Fibroblast of villous mesenchyme (primary cell): ENCODE data around the gene PSORS1C1. TPM values are rescaled to one million over a fixed set of nuclear protein-coding genes. Genes with fewer than 3 reads are reported as not detected.

Source experiments
- DNase-seq: peaks from one replicate; pipeline ENCODE4 v3.0.0-alpha.2; 2010; ENCODE audit warnings: low read depth
- H3K4me3 ChIP-seq: 2 replicates; pipeline ENCODE4 v1.5.1; 2011; ENCODE audit warnings: low read depth, mild to moderate bottlenecking, low read length
- CTCF ChIP-seq: IDR thresholded peaks from 2 replicates; pipeline ENCODE4 v1.5.1; 2012; ENCODE audit warnings: low read depth, mild to moderate bottlenecking, low read length; ENCODE audit not compliant: insufficient read depth
- total RNA-seq: library from RNA; depleted of rRNA; stranded (reverse); fragments of >200 nt; gene quantifications from 2 replicates; pipeline ENCODE4 v1.2.3, GENCODE V29; 2012

Gene PSORS1C1
- total RNA-seq, 1 donor: 3.0 TPM

GRCh38 chr6:31170987-31171671 is 56.5 kb downstream of the PSORS1C1 start:
- no peak overlapping the region for H3K4me3 ChIP-seq
- TF ChIP-seq CTCF: no peak
- DNase-seq: no peak

DNA sequence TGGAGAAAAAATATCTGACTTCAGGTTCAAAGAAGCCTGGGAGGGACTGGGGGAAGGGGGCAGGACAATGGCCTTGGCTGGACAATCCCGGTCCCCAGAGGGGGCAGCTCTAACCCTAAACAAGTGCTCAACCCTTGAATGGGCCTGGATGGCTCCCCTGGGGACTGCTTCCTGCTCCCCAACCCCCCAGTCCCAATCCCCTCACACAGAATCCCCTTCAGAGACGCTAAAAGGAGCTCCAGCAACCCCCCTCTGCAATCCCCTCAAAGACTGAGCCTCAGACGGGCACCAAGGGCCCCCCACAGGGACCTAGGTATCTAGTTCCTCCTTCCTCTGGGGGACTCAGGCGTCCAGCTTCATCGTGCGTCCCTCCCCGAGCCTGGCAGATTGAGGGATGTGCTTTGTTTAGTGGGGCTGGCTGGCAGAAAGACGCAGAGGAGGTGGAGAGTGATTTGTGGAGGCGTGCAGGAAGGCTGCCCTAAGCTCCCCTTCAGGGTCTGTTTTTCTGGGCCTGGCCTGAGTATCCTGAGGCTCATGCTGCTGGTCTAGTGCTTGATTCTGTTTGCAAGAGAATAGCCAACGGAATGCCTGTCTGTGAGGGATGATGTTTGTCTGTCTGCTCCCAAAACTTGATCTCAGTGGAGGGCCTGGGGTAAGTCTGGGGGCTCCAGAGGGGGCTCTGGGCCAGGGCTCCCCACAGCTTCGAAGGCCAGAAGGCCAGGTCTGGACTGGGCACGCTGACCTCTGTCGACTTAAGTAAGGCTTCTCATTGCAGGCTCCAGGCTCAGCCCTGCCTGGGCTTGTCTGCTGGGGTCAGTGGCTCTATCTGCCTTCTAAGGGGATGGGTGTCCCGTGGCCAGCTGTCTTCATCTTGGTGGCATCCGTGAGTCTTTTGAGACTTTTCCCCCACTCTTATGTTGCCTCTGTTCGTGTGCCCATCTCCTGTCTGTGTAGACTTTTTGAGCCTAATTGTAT is 57.6 kb downstream of the PSORS1C1 start:
- no peak for TF ChIP-seq CTCF
- H3K4me3 ChIP-seq: no peak overlapping the region
- no peak for DNase-seq

DNA sequence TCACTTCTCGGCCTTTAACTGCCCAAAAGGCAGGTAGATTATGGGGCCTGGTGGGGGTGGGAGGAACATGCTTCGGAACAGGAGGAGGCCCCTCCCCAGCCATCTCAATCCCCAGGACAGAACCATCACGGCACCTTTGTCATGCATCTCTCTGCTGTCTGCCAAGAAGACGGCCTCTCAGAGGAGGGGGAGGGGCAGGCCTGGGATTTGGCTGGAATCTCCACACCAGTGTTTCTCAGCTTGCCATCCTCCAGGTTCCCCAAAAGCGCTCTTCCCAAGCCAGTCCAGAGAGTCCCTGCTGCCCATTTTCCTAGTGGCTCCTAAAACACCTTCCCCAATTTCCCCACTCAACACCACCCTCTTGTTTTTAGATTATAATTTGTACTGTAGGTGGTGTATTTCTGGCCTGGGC is 58.4 kb downstream of the PSORS1C1 start:
- TF ChIP-seq CTCF: no peak
- DNase-seq: no peak
- no peak overlapping the region for H3K4me3 ChIP-seq

- TF ChIP-seq CTCF: no peak
- no peak overlapping the region for H3K4me3 ChIP-seq
- no peak for DNase-seq
Measured at GRCh38 chr6:31173406-31173805, 58.8 kb downstream of the PSORS1C1 start.

DNA sequence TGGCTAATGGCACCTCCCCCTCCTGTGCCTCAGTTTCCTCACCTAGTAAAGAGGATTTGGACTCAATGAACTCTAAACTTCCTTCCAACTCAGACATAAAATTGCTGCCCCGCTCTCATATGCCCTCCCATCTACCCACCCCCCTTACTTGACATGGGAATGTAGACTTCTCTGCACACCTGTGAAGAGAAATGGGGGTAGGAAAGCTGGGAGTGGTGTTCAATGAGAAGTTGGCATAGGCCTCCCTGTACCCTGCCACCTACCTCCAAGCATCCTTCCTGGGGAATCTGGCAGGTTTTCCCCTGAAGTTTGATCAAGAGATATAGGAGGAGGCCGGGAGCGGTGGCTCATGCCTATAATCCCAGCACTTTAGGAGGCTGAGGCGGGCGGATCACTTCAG is 59.8 kb downstream of the PSORS1C1 start:
- no peak overlapping the region for H3K4me3 ChIP-seq
- TF ChIP-seq CTCF: no peak
- no peak for DNase-seq

DNA sequence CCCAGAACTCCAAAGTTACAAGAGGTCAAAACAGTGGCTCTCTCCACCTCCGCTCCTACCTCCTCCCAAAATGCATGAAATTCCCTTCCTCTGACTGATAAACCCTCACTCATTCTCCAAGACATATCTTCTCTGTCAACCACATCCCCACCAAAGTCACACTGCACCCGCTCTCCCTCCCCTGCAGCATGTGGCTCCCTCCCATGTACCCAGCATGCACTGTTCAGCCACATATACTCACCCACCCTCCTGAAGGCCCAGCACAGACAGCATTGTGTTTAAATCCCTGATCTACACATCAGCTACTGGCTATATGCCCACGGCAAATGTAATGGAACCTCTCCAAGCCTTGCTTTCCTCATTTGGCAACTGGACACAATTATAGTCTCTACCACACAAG is 61.4 kb downstream of the PSORS1C1 start:
- TF ChIP-seq CTCF: no peak
- peak; percentile 54 for DNase-seq
- no peak overlapping the region for H3K4me3 ChIP-seq
